CD4-positive, CD25-positive, alpha-beta regulatory T cell (primary cell): ENCODE results near the gene IFIT1. TPM values are rescaled to one million over a fixed set of nuclear protein-coding genes. Genes with fewer than 3 reads are reported as not detected.
"Not testable (repeated sequence)": the region's sequence is repeated elsewhere in the genome, so short reads cannot be mapped to it uniquely, and the experiment has no call there.

ENCODE experiments used
- ATAC-seq, 2 donors: fragments of 150-1000 bp; cut with Tn5 transposase; one replicate each; pipeline ENCODE4 v1.10.0; 2021; ENCODE audit warnings: low read depth in 2 of 2, moderate number of reproducible peaks in 2 of 2, moderate library complexity in 1 of 2
- DNase-seq, 3 donors: peaks; one replicate each; pipeline versions ENCODE4 v3.0.0 to v3.0.0-alpha.2; 2012 to 2022; ENCODE audit warnings: mixed read lengths in 1 of 3
- H3K27ac ChIP-seq: one replicate; pipeline ENCODE4 v1.7.0; 2013; ENCODE audit warnings: mild to moderate bottlenecking, low read length; ENCODE audit not compliant: insufficient read depth, poor library complexity, severe bottlenecking
- H3K27me3 ChIP-seq: one replicate; pipeline ENCODE4 v1.7.0; 2013; ENCODE audit warnings: low read length; ENCODE audit not compliant: control insufficient read depth, insufficient read depth
- H3K36me3 ChIP-seq: one replicate; pipeline ENCODE4 v1.7.0; 2013; ENCODE audit warnings: mild to moderate bottlenecking, low read length, moderate library complexity; ENCODE audit not compliant: control insufficient read depth, insufficient read depth
- H3K4me1 ChIP-seq: 2 replicates; pipeline ENCODE4 v1.7.0; 2013; ENCODE audit warnings: mild to moderate bottlenecking, low read length; ENCODE audit not compliant: insufficient read depth, control insufficient read depth, poor library complexity, severe bottlenecking
- H3K4me3 ChIP-seq: one replicate; pipeline ENCODE4 v1.7.0; 2013; ENCODE audit warnings: low read depth, mild to moderate bottlenecking, low read length, moderate library complexity
- H3K9me3 ChIP-seq, 2 experiments: 1 replicate in 1 of 2; 2 replicates in 1 of 2; pipeline ENCODE4 v1.7.0; 2013; ENCODE audit warnings: low read length in 2 of 2, mild to moderate bottlenecking in 1 of 2, moderate library complexity in 1 of 2; ENCODE audit not compliant: control insufficient read depth in 2 of 2
- H3K27ac Mint-ChIP-seq, 3 donors: one replicate each; pipeline ENCODE4 v1.8.0; 2020 to 2022; ENCODE audit warnings: mild to moderate bottlenecking in 3 of 3, mixed read lengths in 3 of 3, moderate library complexity in 2 of 3
- H3K27me3 Mint-ChIP-seq: one replicate; pipeline ENCODE4 v1.8.0; 2022; ENCODE audit warnings: mild to moderate bottlenecking, mixed read lengths
- H3K36me3 Mint-ChIP-seq: one replicate; pipeline ENCODE4 v1.8.0; 2020; ENCODE audit warnings: mixed read lengths
- H3K4me1 Mint-ChIP-seq, 4 donors: one replicate each; pipeline ENCODE4 v1.8.0; 2020 to 2022; ENCODE audit warnings: mixed read lengths in 4 of 4, mild to moderate bottlenecking in 1 of 4
- H3K4me3 Mint-ChIP-seq, 4 donors: one replicate each; pipeline ENCODE4 v1.8.0; 2020 to 2022; ENCODE audit warnings: mild to moderate bottlenecking in 4 of 4, mixed read lengths in 4 of 4, moderate library complexity in 3 of 4
- H3K9me3 Mint-ChIP-seq, 7 donors: one replicate each; pipeline ENCODE4 v1.8.0; 2020 to 2022; ENCODE audit warnings: mixed read lengths in 7 of 7, mild to moderate bottlenecking in 3 of 7, moderate library complexity in 2 of 7
- polyA plus RNA-seq, 4 donors: library from polyadenylated mRNA; unstranded; fragments of 300-500 nt; fragmentation: Illumina TruSeq; gene quantifications; one replicate each; pipeline ENCODE4 v1.2.3, GENCODE V29; 2021
- total RNA-seq: library from RNA; stranded (reverse); gene quantifications from one replicate; pipeline ENCODE4 v1.2.3, GENCODE V29; 2022

Gene IFIT1
- total and polyA plus RNA-seq, 5 donors from 2014 or later = 5.5 to 15.9 (median 6.1) TPM

DNA sequence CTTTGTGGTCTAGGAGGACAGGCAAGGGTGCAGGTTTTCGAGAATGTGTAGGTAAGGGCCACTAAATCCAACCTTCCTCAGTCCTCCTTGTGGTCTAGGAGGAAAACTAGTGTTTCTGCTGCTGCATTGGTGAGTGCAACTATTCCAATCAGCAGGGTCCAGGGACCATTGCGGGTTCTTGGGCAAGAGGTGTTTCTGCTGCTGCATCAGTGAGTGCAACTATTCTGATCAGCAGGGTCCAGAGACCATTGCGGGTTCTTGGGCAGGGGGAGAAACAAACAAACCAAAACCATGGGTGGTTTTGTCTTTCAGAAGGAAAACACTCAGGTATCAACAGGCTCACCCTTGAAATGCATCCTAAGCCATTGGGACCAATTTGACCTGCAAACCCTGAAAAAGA is 15.4 kb downstream of the IFIT1 start:
- H3K27ac ChIP-seq, H3K27me3 ChIP-seq, DNase-seq, H3K27ac Mint-ChIP-seq, H3K36me3 ChIP-seq, H3K27me3 Mint-ChIP-seq, H3K9me3 Mint-ChIP-seq, H3K4me1 ChIP-seq, H3K4me3 ChIP-seq, ATAC-seq, H3K9me3 ChIP-seq: not testable (repeated sequence)
- H3K36me3 Mint-ChIP-seq = peaks cover 44% of the 10 kb centered on the region
- H3K4me3 Mint-ChIP-seq = peak overlapping the region in 1 of 4 donors; percentile 22
- H3K4me1 Mint-ChIP-seq = peaks cover 6 to 26% (median 20%) of the 10 kb centered on the region in 4 donors

- not testable (repeated sequence) for DNase-seq, H3K27ac ChIP-seq, H3K4me1 ChIP-seq, ATAC-seq, H3K4me3 ChIP-seq, H3K36me3 ChIP-seq, H3K9me3 ChIP-seq, H3K9me3 Mint-ChIP-seq, H3K27me3 Mint-ChIP-seq, H3K27ac Mint-ChIP-seq, H3K4me3 Mint-ChIP-seq, H3K27me3 ChIP-seq
- H3K36me3 Mint-ChIP-seq = peaks cover 30% of the 10 kb centered on the region
- H3K4me1 Mint-ChIP-seq = peaks cover 6 to 39% (median 21%) of the 10 kb centered on the region in 4 donors
These were observed 16.9 kb downstream of the IFIT1 start for GRCh38 chr10:89409282-89409681.

- not testable (repeated sequence) for H3K27me3 Mint-ChIP-seq, DNase-seq, H3K27ac ChIP-seq, H3K9me3 ChIP-seq, H3K9me3 Mint-ChIP-seq, H3K27ac Mint-ChIP-seq, H3K36me3 ChIP-seq, H3K4me3 ChIP-seq, H3K27me3 ChIP-seq, ATAC-seq
- Mint-ChIP-seq H3K4me3 (peak overlapping the region; percentile 31 to 98 (median 47)), H3K4me1 (peaks cover 6 to 44% (median 18%) of the 10 kb centered on the region in 4 donors), H3K36me3 (peaks cover 18% of the 10 kb centered on the region)
- peaks cover 12% of the 10 kb centered on the region for H3K4me1 ChIP-seq
These were observed 18.1 kb downstream of the IFIT1 start for GRCh38 chr10:89410551-89410950.

GRCh38 chr10:89411135-89411534 is 18.7 kb downstream of the IFIT1 start:
- Mint-ChIP-seq H3K4me3 (peak overlapping the region in 1 of 4 donors; percentile 98), H3K4me1 (peaks cover 9 to 50% (median 21%) of the 10 kb centered on the region in 4 donors), H3K36me3 (peaks cover 14% of the 10 kb centered on the region)
- not testable (repeated sequence) for ATAC-seq, DNase-seq, H3K27ac ChIP-seq, H3K27me3 ChIP-seq, H3K27ac Mint-ChIP-seq, H3K27me3 Mint-ChIP-seq, H3K9me3 Mint-ChIP-seq, H3K9me3 ChIP-seq, H3K4me3 ChIP-seq, H3K36me3 ChIP-seq
- peaks cover 18% of the 10 kb centered on the region for H3K4me1 ChIP-seq

DNA sequence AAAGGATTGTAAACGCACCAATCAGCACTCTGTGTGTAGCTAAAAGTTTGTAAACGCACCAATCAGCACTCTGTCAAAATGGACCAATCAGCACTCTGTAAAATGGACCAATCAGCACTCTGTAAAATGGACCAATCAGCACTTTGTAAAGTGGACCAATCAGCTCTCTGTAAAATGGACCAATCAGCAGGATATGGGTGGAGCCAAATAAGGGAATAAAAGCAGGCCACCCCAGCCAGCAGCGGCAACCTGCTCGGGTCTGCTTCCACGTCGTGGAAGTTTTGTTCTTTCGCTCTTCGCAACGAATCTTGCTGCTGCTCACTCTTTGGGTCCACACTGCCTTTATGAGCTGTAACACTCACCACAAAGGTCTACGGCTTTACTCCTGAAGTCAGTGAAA is 19.9 kb downstream of the IFIT1 start:
- not testable (repeated sequence) for H3K4me3 ChIP-seq, H3K27ac ChIP-seq, H3K27me3 Mint-ChIP-seq, H3K36me3 ChIP-seq, H3K9me3 Mint-ChIP-seq, H3K9me3 ChIP-seq, H3K27me3 ChIP-seq, ATAC-seq
- peak in 1 of 3 donors; percentile 43 for DNase-seq
- Mint-ChIP-seq H3K4me1 (peaks cover 17 to 60% (median 30%) of the 10 kb centered on the region in 4 donors), H3K36me3 (peaks cover 13% of the 10 kb centered on the region), H3K27ac (peak overlapping the region; percentile 37 to 92 (median 56)), H3K4me3 (peak overlapping the region; percentile 59 to 98 (median 72))
- H3K4me1 ChIP-seq = peaks cover 28% of the 10 kb centered on the region

- ATAC-seq (no peak), DNase-seq (no peak)
- Mint-ChIP-seq H3K4me3 (peak overlapping the region; percentile 94 to 99 (median 96)), H3K27ac (peak overlapping the region; percentile 99 to 100 (median 99)), H3K9me3 (peaks cover 0 to 3% (median 0%) of the 10 kb centered on the region in 7 donors), H3K27me3 (no peaks in the 10 kb centered on the region), H3K36me3 (peaks cover 16% of the 10 kb centered on the region), H3K4me1 (peaks cover 29 to 72% (median 41%) of the 10 kb centered on the region in 4 donors)
- peak overlapping the region; percentile 99 for H3K4me3 ChIP-seq
- H3K9me3 ChIP-seq = no peaks in the 10 kb centered on the region
- H3K36me3 ChIP-seq = peaks cover 19% of the 10 kb centered on the region
- peak overlapping the region; percentile 90 for H3K27ac ChIP-seq
- peaks cover 40% of the 10 kb centered on the region for H3K4me1 ChIP-seq
- H3K27me3 ChIP-seq = no peaks in the 10 kb centered on the region
These were observed 21.0 kb downstream of the IFIT1 start for GRCh38 chr10:89413398-89413912.

- peaks cover 31 to 78% (median 43%) of the 10 kb centered on the region in 4 donors for H3K4me1 Mint-ChIP-seq
- no peaks in the 10 kb centered on the region for H3K27me3 Mint-ChIP-seq
- peaks cover 19% of the 10 kb centered on the region for H3K36me3 ChIP-seq
- H3K27ac ChIP-seq = peak within 1 kb of the TSS; percentile 90
- peak within 1 kb of the TSS; percentile 99 to 100 (median 99) for H3K27ac Mint-ChIP-seq
- peaks cover 48% of the 10 kb centered on the region for H3K4me1 ChIP-seq
- DNase-seq = peak; percentile 60 to 89 (median 81)
- H3K9me3 ChIP-seq = no peaks in the 10 kb centered on the region
- peak; percentile 68 to 75 for ATAC-seq
- H3K4me3 ChIP-seq = peak within 1 kb of the TSS; percentile 99
- no peaks in the 10 kb centered on the region for H3K27me3 ChIP-seq
- peaks cover 0 to 3% (median 0%) of the 10 kb centered on the region in 7 donors for H3K9me3 Mint-ChIP-seq
- H3K4me3 Mint-ChIP-seq = peak within 1 kb of the TSS; percentile 94 to 99 (median 96)
- H3K36me3 Mint-ChIP-seq = peaks cover 12% of the 10 kb centered on the region
These were observed 21.9 kb downstream of the IFIT1 start, which contains the start of gene IFIT5 for GRCh38 chr10:89414146-89414878. TSS of gene IFIT5 (plus strand) at chr10:89414568. CDS start at chr10:89414799, 231 bp downstream.
